H9 (cell line): ENCODE data around the gene SLC33A1. TPM values are rescaled to one million over a fixed set of nuclear protein-coding genes. Genes with fewer than 3 reads are reported as not detected.

Experiments
- DNase-seq: peaks from one replicate; pipeline ENCODE4 v3.0.0-alpha.2; 2017
- H2AFZ ChIP-seq: one replicate; pipeline ENCODE4 v1.6.1; 2013; ENCODE audit warnings: mild to moderate bottlenecking, low read length, control low read depth, moderate library complexity
- H2AK5ac ChIP-seq: 2 replicates; pipeline ENCODE4 v1.6.1; 2013; ENCODE audit warnings: low read length, control low read depth, mixed read lengths; ENCODE audit not compliant: insufficient read length
- H2BK120ac ChIP-seq: one replicate; pipeline ENCODE4 v1.6.1; 2013; ENCODE audit warnings: low read depth, mild to moderate bottlenecking, low read length, control low read depth, inconsistent platforms; ENCODE audit not compliant: poor library complexity, severe bottlenecking
- H2BK12ac ChIP-seq: 2 replicates; pipeline ENCODE4 v1.6.1; 2013; ENCODE audit warnings: low read length, control low read depth, mixed read lengths, low read depth; ENCODE audit not compliant: insufficient read length
- H2BK15ac ChIP-seq: 2 replicates; pipeline ENCODE4 v1.6.1; 2013; ENCODE audit warnings: low read depth, low read length, control low read depth
- H2BK20ac ChIP-seq: one replicate; pipeline ENCODE4 v1.6.1; 2013; ENCODE audit warnings: low read depth, mild to moderate bottlenecking, low read length, control low read depth, inconsistent platforms; ENCODE audit not compliant: poor library complexity, severe bottlenecking
- H2BK5ac ChIP-seq: 2 replicates; pipeline ENCODE4 v1.6.1; 2013; ENCODE audit warnings: low read length, control low read depth, mixed read lengths; ENCODE audit not compliant: insufficient read length
- H3K14ac ChIP-seq: 2 replicates; pipeline ENCODE4 v1.6.1; 2013; ENCODE audit warnings: low read length, control low read depth; ENCODE audit not compliant: insufficient read depth
- H3K18ac ChIP-seq: 2 replicates; pipeline ENCODE4 v1.6.1; 2013; ENCODE audit warnings: low read depth, mild to moderate bottlenecking, mixed read lengths, low read length, control low read depth; ENCODE audit not compliant: insufficient read length
- H3K23ac ChIP-seq: 2 replicates; pipeline ENCODE4 v1.6.1; 2013; ENCODE audit warnings: low read length, control low read depth, mixed read lengths, low read depth; ENCODE audit not compliant: insufficient read length
- H3K23me2 ChIP-seq: 2 replicates; pipeline ENCODE4 v1.6.1; 2013; ENCODE audit warnings: low read depth, mild to moderate bottlenecking, mixed read lengths, low read length, control low read depth; ENCODE audit not compliant: insufficient read length, poor library complexity, severe bottlenecking
- H3K27ac ChIP-seq: 2 replicates; pipeline ENCODE4 v1.5.1; 2013; ENCODE audit warnings: low read length, control low read depth, mixed read lengths, low read depth; ENCODE audit not compliant: insufficient read length
- H3K27me3 ChIP-seq: 2 replicates; pipeline ENCODE4 v1.6.1; 2013; ENCODE audit warnings: low read length, control low read depth, inconsistent platforms; ENCODE audit not compliant: insufficient read depth
- H3K4ac ChIP-seq: 2 replicates; pipeline ENCODE4 v1.6.1; 2013; ENCODE audit warnings: low read depth, mild to moderate bottlenecking, control low read depth, inconsistent platforms, low read length, moderate library complexity
- H3K4me1 ChIP-seq: 2 replicates; pipeline ENCODE4 v1.6.1; 2013; ENCODE audit warnings: low read length, control low read depth, inconsistent platforms; ENCODE audit not compliant: insufficient read depth
- H3K4me2 ChIP-seq: 2 replicates; pipeline ENCODE4 v1.6.1; 2013; ENCODE audit warnings: low read length, control low read depth, mixed read lengths; ENCODE audit not compliant: insufficient read length, insufficient read depth
- H3K56ac ChIP-seq: 2 replicates; pipeline ENCODE4 v1.6.1; 2013; ENCODE audit warnings: low read depth, mild to moderate bottlenecking, mixed read lengths, low read length, control low read depth; ENCODE audit not compliant: insufficient read length
- H3K79me1 ChIP-seq: 2 replicates; pipeline ENCODE4 v1.6.1; 2013; ENCODE audit warnings: low read depth, mild to moderate bottlenecking, moderate library complexity, low read length, control low read depth, inconsistent platforms; ENCODE audit not compliant: insufficient read depth, poor library complexity, severe bottlenecking
- H3K79me2 ChIP-seq: 2 replicates; pipeline ENCODE4 v1.6.1; 2013; ENCODE audit warnings: low read length, control low read depth, inconsistent platforms; ENCODE audit not compliant: insufficient read depth
- H3K9ac ChIP-seq: 2 replicates; pipeline ENCODE4 v1.6.1; 2013; ENCODE audit warnings: low read length, control low read depth, mixed read lengths; ENCODE audit not compliant: insufficient read length; ENCODE audit errors: extremely low read depth
- H3K9me3 ChIP-seq: one replicate; pipeline ENCODE4 v1.6.1; 2013; ENCODE audit warnings: low read depth, low read length, inconsistent platforms; ENCODE audit not compliant: control insufficient read depth
- H3T11ph ChIP-seq: one replicate; pipeline ENCODE4 v1.6.1; 2013; ENCODE audit warnings: mild to moderate bottlenecking, low read length, control low read depth, inconsistent platforms
- H4K20me1 ChIP-seq: one replicate; pipeline ENCODE4 v1.6.1; 2013; ENCODE audit not compliant: control insufficient read depth, insufficient read length, insufficient read depth
- H4K5ac ChIP-seq: 2 replicates; pipeline ENCODE4 v1.6.1; 2013; ENCODE audit warnings: low read depth, mild to moderate bottlenecking, mixed read lengths, low read length, control low read depth; ENCODE audit not compliant: insufficient read length
- H4K8ac ChIP-seq: replicated peaks from 2 replicates; pipeline ENCODE4 v1.6.1; 2013; ENCODE audit warnings: low read length, control low read depth, mixed read lengths, low read depth; ENCODE audit not compliant: insufficient read length
- H4K91ac ChIP-seq: 2 replicates; pipeline ENCODE4 v1.6.1; 2013; ENCODE audit warnings: low read depth, mild to moderate bottlenecking, moderate library complexity, mixed read lengths, low read length, control low read depth; ENCODE audit not compliant: insufficient read length
- H3K27ac Mint-ChIP-seq, 3 experiments: 2 replicates in 2 of 3; 3 replicates in 1 of 3; pipeline ENCODE4 v1.8.0; 2020 to 2021; ENCODE audit warnings: mixed read lengths in 3 of 3, mild to moderate bottlenecking in 1 of 3, moderate library complexity in 1 of 3
- H3K27me3 Mint-ChIP-seq: 2 replicates; pipeline ENCODE4 v1.8.0; 2021; ENCODE audit warnings: low read depth, mild to moderate bottlenecking, moderate library complexity, mixed read lengths
- H3K36me3 Mint-ChIP-seq, 3 experiments: 2 replicates in 2 of 3; 3 replicates in 1 of 3; pipeline ENCODE4 v1.8.0; 2020 to 2021; ENCODE audit warnings: low read depth in 3 of 3, mixed read lengths in 3 of 3; ENCODE audit not compliant: insufficient read depth in 1 of 3
- H3K4me1 Mint-ChIP-seq, 2 experiments: 2 replicates each; pipeline ENCODE4 v1.8.0; 2020; ENCODE audit warnings: mixed read lengths in 2 of 2
- H3K4me3 Mint-ChIP-seq, 2 experiments: 2 replicates in 1 of 2; 3 replicates in 1 of 2; pipeline ENCODE4 v1.8.0; 2020 to 2021; ENCODE audit warnings: mild to moderate bottlenecking in 2 of 2, mixed read lengths in 2 of 2, moderate library complexity in 1 of 2
- H3K9me3 Mint-ChIP-seq, 2 experiments: 2 replicates in 1 of 2; 3 replicates in 1 of 2; pipeline ENCODE4 v1.8.0; 2020; ENCODE audit warnings: mild to moderate bottlenecking in 2 of 2, mixed read lengths in 2 of 2, moderate library complexity in 1 of 2
- WGBS: extraction: QIAGEN DNeasy Blood & Tissue Kit; methylation state at CpG from one replicate; pipeline ENCODE4 v1.1.7; 2013; ENCODE audit warnings: missing lambda C conversion rate, low lambda C conversion rate, mixed read lengths; ENCODE audit not compliant: insufficient read length; ENCODE audit errors: extremely low coverage; 5-methylcytosine and 5-hydroxymethylcytosine counted together
- total RNA-seq: library from RNA; stranded (reverse); gene quantifications from 2 replicates; pipeline ENCODE4 v1.2.1, GENCODE V29; 2021
- TF ChIP-seq, protein P1 (sequence below): fragments of 200-600 bp; sonication (generic); conservative IDR thresholded peaks from 3 replicates; pipeline ENCODE4 v1.8.0; 2021; ENCODE audit warnings: antibody characterized with exemption, mild to moderate bottlenecking

Gene SLC33A1
- total RNA-seq, 1 experiment from 2014 or later, result 15.0 TPM

DNA sequence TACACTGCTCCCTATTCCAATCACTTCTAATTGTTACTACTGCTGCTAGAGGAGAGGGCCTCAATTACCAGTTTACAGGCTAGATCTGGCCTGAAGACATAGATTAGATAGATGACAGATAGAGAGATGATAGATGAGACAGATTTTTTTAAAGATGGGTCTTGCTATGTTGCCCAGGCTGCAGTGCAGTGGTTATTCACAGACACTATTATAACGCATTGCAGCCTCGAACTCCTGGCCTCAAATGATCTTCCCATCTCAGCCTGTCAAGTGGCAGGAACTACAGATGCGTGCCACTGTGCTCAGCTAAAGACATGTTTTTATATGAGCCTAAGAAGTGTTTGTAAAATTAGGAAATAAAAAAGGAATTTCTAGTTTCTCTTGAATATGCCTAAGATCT is 6.2 kb downstream of the SLC33A1 start:
- Mint-ChIP-seq H3K27ac (no peak overlapping the region), H3K4me1 (peaks cover 14 to 15% of the 10 kb centered on the region in 2 experiments), H3K4me3 (no peak overlapping the region), H3K36me3 (peaks cover 0 to 10% (median 3%) of the 10 kb centered on the region in 3 experiments; a peak in 1 of 7 replicates), H3K27me3 (no peaks in the 10 kb centered on the region), H3K9me3 (no peaks in the 10 kb centered on the region)
- H2AK5ac ChIP-seq, result no peak overlapping the region
- no peak overlapping the region for H4K8ac ChIP-seq
- no peak overlapping the region for H2BK15ac ChIP-seq
- WGBS, result no CpG with 5 or more reads among the region's 3 CpGs
- H3K23ac ChIP-seq, result no peak overlapping the region
- H3K4ac ChIP-seq, result no peak overlapping the region
- H2BK120ac ChIP-seq, result no peak overlapping the region
- H3K18ac ChIP-seq, result no peak overlapping the region
- no peak overlapping the region for H4K91ac ChIP-seq
- H3K27ac ChIP-seq, result no peak overlapping the region
- no peak overlapping the region for H2AFZ ChIP-seq
- H3K9ac ChIP-seq, result no peak overlapping the region
- TF ChIP-seq, protein P1, sequence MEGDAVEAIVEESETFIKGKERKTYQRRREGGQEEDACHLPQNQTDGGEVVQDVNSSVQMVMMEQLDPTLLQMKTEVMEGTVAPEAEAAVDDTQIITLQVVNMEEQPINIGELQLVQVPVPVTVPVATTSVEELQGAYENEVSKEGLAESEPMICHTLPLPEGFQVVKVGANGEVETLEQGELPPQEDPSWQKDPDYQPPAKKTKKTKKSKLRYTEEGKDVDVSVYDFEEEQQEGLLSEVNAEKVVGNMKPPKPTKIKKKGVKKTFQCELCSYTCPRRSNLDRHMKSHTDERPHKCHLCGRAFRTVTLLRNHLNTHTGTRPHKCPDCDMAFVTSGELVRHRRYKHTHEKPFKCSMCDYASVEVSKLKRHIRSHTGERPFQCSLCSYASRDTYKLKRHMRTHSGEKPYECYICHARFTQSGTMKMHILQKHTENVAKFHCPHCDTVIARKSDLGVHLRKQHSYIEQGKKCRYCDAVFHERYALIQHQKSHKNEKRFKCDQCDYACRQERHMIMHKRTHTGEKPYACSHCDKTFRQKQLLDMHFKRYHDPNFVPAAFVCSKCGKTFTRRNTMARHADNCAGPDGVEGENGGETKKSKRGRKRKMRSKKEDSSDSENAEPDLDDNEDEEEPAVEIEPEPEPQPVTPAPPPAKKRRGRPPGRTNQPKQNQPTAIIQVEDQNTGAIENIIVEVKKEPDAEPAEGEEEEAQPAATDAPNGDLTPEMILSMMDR, result no peak
- H4K5ac ChIP-seq, result no peak overlapping the region
- no peak overlapping the region for H3K4me2 ChIP-seq
- peaks cover under 1% of the 10 kb centered on the region for H3K23me2 ChIP-seq
- H3K79me1 ChIP-seq, result peaks cover 3% of the 10 kb centered on the region
- H3K79me2 ChIP-seq, result peaks cover 10% of the 10 kb centered on the region; the same call in 1 of the 2 replicates
- H2BK5ac ChIP-seq, result no peak overlapping the region
- no peak overlapping the region for H3T11ph ChIP-seq
- H3K14ac ChIP-seq, result no peak overlapping the region
- H3K56ac ChIP-seq, result no peak overlapping the region
- no peak for DNase-seq
- H3K4me1 ChIP-seq, result no peaks in the 10 kb centered on the region; the same call in 1 of the 2 replicates
- H4K20me1 ChIP-seq, result no peaks in the 10 kb centered on the region
- no peaks in the 10 kb centered on the region for H3K9me3 ChIP-seq
- H2BK20ac ChIP-seq, result no peak overlapping the region
- no peak overlapping the region for H2BK12ac ChIP-seq
- H3K27me3 ChIP-seq, result no peaks in the 10 kb centered on the region
